H1 (cell line): ENCODE data around the gene IGSF9. TPM values are rescaled to one million over a fixed set of nuclear protein-coding genes. Genes with fewer than 3 reads are reported as not detected.

Source experiments
- KDM5A ChIP-seq: fragments of 200-600 bp; IDR thresholded peaks from 2 replicates; pipeline ENCODE4 v1.7.1; 2012; ENCODE audit warnings: mild to moderate bottlenecking, low read length, inconsistent platforms, mixed read lengths
- NRF1 ChIP-seq: IDR thresholded peaks from 2 replicates; pipeline ENCODE4 v1.6.1; 2011; ENCODE audit warnings: mild to moderate bottlenecking, low read depth, low read length, improper control_type of control experiment
- SP4 ChIP-seq: IDR thresholded peaks from 2 replicates; pipeline ENCODE4 v1.6.1; 2012; ENCODE audit warnings: low read length, inconsistent platforms
- USF2 ChIP-seq: IDR thresholded peaks from 2 replicates; pipeline ENCODE4 v1.6.1; 2011; ENCODE audit warnings: low read length, improper control_type of control experiment
- polyA plus RNA-seq, 7 experiments: library from polyadenylated mRNA; depleted of rRNA in 3 of 7; stranded (reverse) in 5 of 7; unstranded in 2 of 7; fragments of >200 nt in 5 of 7; fragments of 200-250 nt in 2 of 7; gene quantifications; 1 replicate in 5 of 7; 2 replicates in 1 of 7; 4 replicates in 1 of 7; pipeline versions ENCODE4 v1.2.1 to v1.2.3, GENCODE V29; 2011 to 2013; ENCODE audit warnings: missing spikeins in 2 of 7, mixed read lengths in 2 of 7
- total RNA-seq: library from RNA; stranded (reverse); fragmentation: NEBNext Ultra II Directional; extraction: Animal tissue kit (Norgen Biotek cat#: 25700); gene quantifications from 2 replicates; pipeline ENCODE4 v1.2.1, GENCODE V29; 2021

IGSF9 gene
- total and polyA plus RNA-seq, 2 of the 8 experiments (the other 6 are each of a cell fraction or from before 2014, with no cell fraction given) = 10.9 to 28.1 TPM

GRCh38 chr1:159988006-159988405, 42.6 kb upstream of the IGSF9 start (continued):
- no peak for TF ChIP-seq USF2
- no peak for TF ChIP-seq SP4
- no peak for TF ChIP-seq KDM5A
- TF ChIP-seq NRF1 = no peak
